Measurements from ENCODE around the gene CFAP141.

CFAP141 gene

GRCh38 chr1:154190550-154190949 is 15.6 kb downstream of the CFAP141 start:
- Histone ChIP-seq H3K36me3 (ENCODE audit: insufficient read depth, low read length) (no peaks in the 10 kb centered on the region), H3K4me1 (ENCODE audit: insufficient read depth, low read length, poor library complexity, severe bottlenecking) (no peaks in the 10 kb centered on the region), H4K20me1 (ENCODE audit: insufficient read depth, low read length, poor library complexity, severe bottlenecking) (no peaks in the 10 kb centered on the region), H3K4me3 (ENCODE audit: low read length, poor library complexity, severe bottlenecking) (no peak overlapping the region), H3K79me2 (ENCODE audit: insufficient read depth, low read length) (no peaks in the 10 kb centered on the region), H3K27me3 (ENCODE audit: insufficient read depth, low read length, poor library complexity, severe bottlenecking) (no peaks in the 10 kb centered on the region), H3K9ac (ENCODE audit: low read depth, low read length, poor library complexity, severe bottlenecking) (no peak overlapping the region), H2AFZ (ENCODE audit: low read length) (no peak overlapping the region), H3K9me2 (replicated peaks; ENCODE audit: low read depth, low read length) (no peaks in the 10 kb centered on the region), H3F3A (ENCODE audit: low read depth) (no peaks in the 10 kb centered on the region), H3K4me2 (ENCODE audit: low read depth, low read length, poor library complexity, severe bottlenecking) (no peak overlapping the region), H3K9me3 (ENCODE audit: insufficient read depth, low read depth, low read length) (no peaks in the 10 kb centered on the region)
- TF ChIP-seq CTCF (conservative IDR thresholded peaks at IDR 0.05; ENCODE audit: low read length): no peak
- TF ChIP-seq EZH2phosphoT487 (IDR thresholded peaks at IDR 0.05; ENCODE audit: borderline replicate concordance): no peak

GRCh38 chr1:154186852-154187501 is 19.2 kb downstream of the CFAP141 start:
- Histone ChIP-seq H3K4me3 (ENCODE audit: low read length, poor library complexity, severe bottlenecking) (no peak overlapping the region), H4K20me1 (ENCODE audit: insufficient read depth, low read length, poor library complexity, severe bottlenecking) (peaks cover under 1% of the 10 kb centered on the region), H3K9me3 (ENCODE audit: insufficient read depth, low read depth, low read length) (no peaks in the 10 kb centered on the region), H3K36me3 (ENCODE audit: insufficient read depth, low read length) (no peaks in the 10 kb centered on the region), H3K9me2 (replicated peaks; ENCODE audit: low read depth, low read length) (no peaks in the 10 kb centered on the region), H3K79me2 (ENCODE audit: insufficient read depth, low read length) (peaks cover 5% of the 10 kb centered on the region), H3F3A (ENCODE audit: low read depth) (peaks cover 4% of the 10 kb centered on the region), H3K4me1 (ENCODE audit: insufficient read depth, low read length, poor library complexity, severe bottlenecking) (no peaks in the 10 kb centered on the region), H2AFZ (ENCODE audit: low read length) (no peak overlapping the region; the same call in 1 of the 2 replicates), H3K4me2 (ENCODE audit: low read depth, low read length, poor library complexity, severe bottlenecking) (no peak overlapping the region), H3K9ac (ENCODE audit: low read depth, low read length, poor library complexity, severe bottlenecking) (no peak overlapping the region), H3K27me3 (ENCODE audit: insufficient read depth, low read length, poor library complexity, severe bottlenecking) (no peaks in the 10 kb centered on the region)
- TF ChIP-seq CTCF (conservative IDR thresholded peaks at IDR 0.05; ENCODE audit: low read length) (no peak), EZH2phosphoT487 (IDR thresholded peaks at IDR 0.05; ENCODE audit: borderline replicate concordance) (no peak)

- Histone ChIP-seq H2AFZ (ENCODE audit: low read length) (no peak overlapping the region), H3K9me2 (replicated peaks; ENCODE audit: low read depth, low read length) (no peaks in the 10 kb centered on the region), H3K9ac (ENCODE audit: low read depth, low read length, poor library complexity, severe bottlenecking) (no peak overlapping the region), H4K20me1 (ENCODE audit: insufficient read depth, low read length, poor library complexity, severe bottlenecking) (peaks cover 9% of the 10 kb centered on the region), H3F3A (ENCODE audit: low read depth) (peaks cover 4% of the 10 kb centered on the region), H3K9me3 (ENCODE audit: insufficient read depth, low read depth, low read length) (no peaks in the 10 kb centered on the region), H3K27me3 (ENCODE audit: insufficient read depth, low read length, poor library complexity, severe bottlenecking) (no peaks in the 10 kb centered on the region), H3K4me2 (ENCODE audit: low read depth, low read length, poor library complexity, severe bottlenecking) (no peak overlapping the region), H3K36me3 (ENCODE audit: insufficient read depth, low read length) (no peaks in the 10 kb centered on the region), H3K4me3 (ENCODE audit: low read length, poor library complexity, severe bottlenecking) (no peak overlapping the region), H3K79me2 (ENCODE audit: insufficient read depth, low read length) (peaks cover 13% of the 10 kb centered on the region), H3K4me1 (ENCODE audit: insufficient read depth, low read length, poor library complexity, severe bottlenecking) (peaks cover 3% of the 10 kb centered on the region)
- TF ChIP-seq CTCF (conservative IDR thresholded peaks at IDR 0.05; ENCODE audit: low read length) (peak; percentile 83), EZH2phosphoT487 (IDR thresholded peaks at IDR 0.05; ENCODE audit: borderline replicate concordance) (no peak)
These were observed 20.0 kb downstream of the CFAP141 start for GRCh38 chr1:154186177-154186576.

Data from Loucy (cell line).